ENCODE results near the gene KRT80. TPM values are rescaled to one million over a fixed set of nuclear protein-coding genes. Genes with fewer than 3 reads are reported as not detected.

Gene KRT80
- total RNA-seq, 4 donors from 2014 or later: 78.6 to 293 (median 185) TPM

- no peak overlapping the region for H3K27ac ChIP-seq
- no peak for DNase-seq (ENCODE audit: low spot score in 2 of 2)
- TF ChIP-seq POLR2A (IDR thresholded peaks at IDR 0.05) (no peak), EP300 (IDR thresholded peaks at IDR 0.05) (no peak), POLR2AphosphoS5 (IDR thresholded peaks at IDR 0.05) (no peak), CTCF (IDR thresholded peaks at IDR 0.05) (no peak)
- no peaks in the 10 kb centered on the region for H3K36me3 ChIP-seq
- 82% methylated on average over 1 of the region's 1 CpG for WGBS
- H3K4me1 ChIP-seq: peaks cover 11% of the 10 kb centered on the region
- H3K9me3 ChIP-seq: no peaks in the 10 kb centered on the region
- H3K4me3 ChIP-seq: no peak overlapping the region
- H3K27me3 ChIP-seq: no peaks in the 10 kb centered on the region
Measured at GRCh38 chr12:52166672-52167071, 25.1 kb downstream of the KRT80 start.

GRCh38 chr12:52165096-52165855 is 26.5 kb downstream of the KRT80 start:
- no peaks in the 10 kb centered on the region for H3K9me3 ChIP-seq
- no peak overlapping the region for H3K4me3 ChIP-seq
- 86% methylated on average over 12 of the region's 13 CpGs for WGBS
- TF ChIP-seq EP300 (IDR thresholded peaks at IDR 0.05) (no peak), POLR2A (IDR thresholded peaks at IDR 0.05) (no peak), CTCF (IDR thresholded peaks at IDR 0.05) (no peak), POLR2AphosphoS5 (IDR thresholded peaks at IDR 0.05) (no peak)
- H3K36me3 ChIP-seq: no peaks in the 10 kb centered on the region
- H3K27ac ChIP-seq: no peak overlapping the region
- H3K4me1 ChIP-seq: peaks cover 11% of the 10 kb centered on the region
- H3K27me3 ChIP-seq: no peaks in the 10 kb centered on the region
- peak in 1 of 2 donors; percentile 59 for DNase-seq (ENCODE audit: low spot score in 2 of 2)

- peaks cover 11% of the 10 kb centered on the region for H3K4me1 ChIP-seq
- no peak overlapping the region for H3K27ac ChIP-seq
- DNase-seq (ENCODE audit: low spot score in 2 of 2): no peak
- no peaks in the 10 kb centered on the region for H3K36me3 ChIP-seq
- no peak overlapping the region for H3K4me3 ChIP-seq
- 75% methylated on average over 13 of the region's 13 CpGs for WGBS
- TF ChIP-seq EP300 (IDR thresholded peaks at IDR 0.05) (no peak), POLR2AphosphoS5 (IDR thresholded peaks at IDR 0.05) (no peak), POLR2A (IDR thresholded peaks at IDR 0.05) (no peak), CTCF (IDR thresholded peaks at IDR 0.05) (no peak)
- H3K9me3 ChIP-seq: no peaks in the 10 kb centered on the region
- no peaks in the 10 kb centered on the region for H3K27me3 ChIP-seq
Measured at GRCh38 chr12:52164624-52165023, 27.2 kb downstream of the KRT80 start.

- H3K9me3 ChIP-seq: no peaks in the 10 kb centered on the region
- no peaks in the 10 kb centered on the region for H3K27me3 ChIP-seq
- no peak overlapping the region for H3K27ac ChIP-seq
- H3K36me3 ChIP-seq: no peaks in the 10 kb centered on the region
- TF ChIP-seq EP300 (IDR thresholded peaks at IDR 0.05) (no peak), POLR2AphosphoS5 (IDR thresholded peaks at IDR 0.05) (no peak)
- DNase-seq (ENCODE audit: low spot score in 2 of 2): no peak
- WGBS: 80% methylated on average over 3 of the region's 3 CpGs
- peaks cover 11% of the 10 kb centered on the region for H3K4me1 ChIP-seq
- H3K4me3 ChIP-seq: no peak overlapping the region
Measured at GRCh38 chr12:52162981-52163380, 28.8 kb downstream of the KRT80 start.

- Histone ChIP-seq H3K27me3 (no peaks in the 10 kb centered on the region), H3K27ac (no peak overlapping the region), H3K4me3 (no peak overlapping the region), H3K9me3 (no peaks in the 10 kb centered on the region), H3K4me1 (peaks cover 36% of the 10 kb centered on the region), H3K36me3 (no peaks in the 10 kb centered on the region)
- WGBS: 86% methylated on average over 2 of the region's 4 CpGs
- DNase-seq (ENCODE audit: low spot score in 2 of 2): no peak
- no peak for TF ChIP-seq CTCF (IDR thresholded peaks at IDR 0.05)
- no peak for TF ChIP-seq POLR2AphosphoS5 (IDR thresholded peaks at IDR 0.05)
- no peak for TF ChIP-seq EP300 (IDR thresholded peaks at IDR 0.05)
- TF ChIP-seq POLR2A (IDR thresholded peaks at IDR 0.05): no peak
Measured at GRCh38 chr12:52160200-52160599, 31.6 kb downstream of the KRT80 start.

Measured in suprapubic skin (tissue), 4 donors.